ENCODE data around the gene S100P.

The S100P gene

GRCh38 chr4:6709230-6710114 is 15.8 kb downstream of the S100P start, which contains the start of gene MRFAP1L1:
Gene MRFAP1L1 (minus strand): TSS chr4:6709865. CDS start chr4:6709629, 236 bp downstream.
- peak; percentile 91 for TF ChIP-seq MAX (IDR thresholded peaks at IDR 0.05)
- TF ChIP-seq YY1 (IDR thresholded peaks at IDR 0.05; ENCODE audit: low read depth), result peak; percentile 95
- TF ChIP-seq TAF1 (IDR thresholded peaks at IDR 0.05; ENCODE audit: low read depth), result peak; percentile 93
- TF ChIP-seq NFIC (IDR thresholded peaks at IDR 0.05), result peak; percentile 34; the same call in 1 of the 2 replicates
- no peak for TF ChIP-seq RAD21 (IDR thresholded peaks at IDR 0.05; ENCODE audit: low read depth)
- TF ChIP-seq CREB1 (IDR thresholded peaks at IDR 0.05; ENCODE audit: low read depth), result peak; percentile 41
- TF ChIP-seq TEAD4 (IDR thresholded peaks at IDR 0.05), result peak; percentile 52
- peak; percentile 29; the same call in 1 of the 2 replicates for TF ChIP-seq USF1 (IDR thresholded peaks at IDR 0.05)
- peak; percentile 42; the same call in 1 of the 2 replicates for TF ChIP-seq TCF12 (IDR thresholded peaks at IDR 0.05; ENCODE audit: low read depth)
- no peak for TF ChIP-seq CEBPB (IDR thresholded peaks at IDR 0.05)
- 0 out of 2 replicates have a peak, but pooled peaks have one; percentile 19 for TF ChIP-seq REST (IDR thresholded peaks at IDR 0.05; ENCODE audit: low read depth)

GRCh38 chr4:6710282-6710681 is 16.6 kb downstream of the S100P start:
- TF ChIP-seq MAX (IDR thresholded peaks at IDR 0.05), result no peak
- TF ChIP-seq TEAD4 (IDR thresholded peaks at IDR 0.05), result no peak
- TF ChIP-seq CREB1 (IDR thresholded peaks at IDR 0.05; ENCODE audit: low read depth), result no peak
- TF ChIP-seq EP300 (IDR thresholded peaks at IDR 0.05; ENCODE audit: borderline replicate concordance), result no peak
- TF ChIP-seq FOXM1 (IDR thresholded peaks at IDR 0.05; ENCODE audit: borderline replicate concordance, low read depth), result no peak
- TF ChIP-seq USF1 (IDR thresholded peaks at IDR 0.05), result no peak
- no peak for TF ChIP-seq CEBPB (IDR thresholded peaks at IDR 0.05)
- TF ChIP-seq TAF1 (IDR thresholded peaks at IDR 0.05; ENCODE audit: low read depth), result no peak
- TF ChIP-seq TCF12 (IDR thresholded peaks at IDR 0.05; ENCODE audit: low read depth), result no peak
- no peak for TF ChIP-seq EGR1 (IDR thresholded peaks at IDR 0.05)
- no peak for TF ChIP-seq NFIC (IDR thresholded peaks at IDR 0.05)
- TF ChIP-seq YY1 (IDR thresholded peaks at IDR 0.05; ENCODE audit: low read depth), result no peak

GRCh38 chr4:6710996-6711395 is 17.3 kb downstream of the S100P start:
- no peak for TF ChIP-seq TCF12 (IDR thresholded peaks at IDR 0.05; ENCODE audit: low read depth)
- TF ChIP-seq ZBTB7A (IDR thresholded peaks at IDR 0.05; ENCODE audit: low read depth), result no peak
- no peak for TF ChIP-seq YY1 (IDR thresholded peaks at IDR 0.05; ENCODE audit: low read depth)
- no peak for TF ChIP-seq TAF1 (IDR thresholded peaks at IDR 0.05; ENCODE audit: low read depth)
- TF ChIP-seq RAD21 (IDR thresholded peaks at IDR 0.05; ENCODE audit: low read depth), result no peak

- TF ChIP-seq RAD21 (IDR thresholded peaks at IDR 0.05; ENCODE audit: low read depth) (no peak), EGR1 (IDR thresholded peaks at IDR 0.05) (no peak), ZBTB7A (IDR thresholded peaks at IDR 0.05; ENCODE audit: low read depth) (no peak), TCF12 (IDR thresholded peaks at IDR 0.05; ENCODE audit: low read depth) (no peak), MAX (IDR thresholded peaks at IDR 0.05) (no peak)
Measured at GRCh38 chr4:6714954-6715353, 21.3 kb downstream of the S100P start.

- no peak for TF ChIP-seq RAD21 (IDR thresholded peaks at IDR 0.05; ENCODE audit: low read depth)
- no peak for TF ChIP-seq NFIC (IDR thresholded peaks at IDR 0.05)
- TF ChIP-seq EP300 (IDR thresholded peaks at IDR 0.05; ENCODE audit: borderline replicate concordance), result no peak
- no peak for TF ChIP-seq MAX (IDR thresholded peaks at IDR 0.05)
- no peak for TF ChIP-seq YY1 (IDR thresholded peaks at IDR 0.05; ENCODE audit: low read depth)
- no peak for TF ChIP-seq FOXM1 (IDR thresholded peaks at IDR 0.05; ENCODE audit: borderline replicate concordance, low read depth)
- TF ChIP-seq TCF12 (IDR thresholded peaks at IDR 0.05; ENCODE audit: low read depth), result no peak
- TF ChIP-seq CEBPB (IDR thresholded peaks at IDR 0.05), result no peak
Measured at GRCh38 chr4:6715704-6716017, 22.0 kb downstream of the S100P start.

GRCh38 chr4:6716018-6716911 is 22.6 kb downstream of the S100P start, which contains the start of gene BLOC1S4:
Gene BLOC1S4 (plus strand): TSS chr4:6716174. CDS start chr4:6716210, 36 bp downstream.
- TF ChIP-seq REST (IDR thresholded peaks at IDR 0.05; ENCODE audit: low read depth) (peak; percentile 13; the same call in 1 of the 2 replicates), EGR1 (IDR thresholded peaks at IDR 0.05) (peak; percentile 30; the same call in 1 of the 2 replicates), RAD21 (IDR thresholded peaks at IDR 0.05; ENCODE audit: low read depth) (no peak), NFIC (IDR thresholded peaks at IDR 0.05) (no peak), MAX (IDR thresholded peaks at IDR 0.05) (peak; percentile 86), EP300 (IDR thresholded peaks at IDR 0.05; ENCODE audit: borderline replicate concordance) (0 out of 2 replicates have a peak, but pooled peaks have one; percentile 22), USF1 (IDR thresholded peaks at IDR 0.05) (no peak), TCF12 (IDR thresholded peaks at IDR 0.05; ENCODE audit: low read depth) (no peak), YY1 (IDR thresholded peaks at IDR 0.05; ENCODE audit: low read depth) (peak; percentile 47; the same call in 1 of the 2 replicates), TAF1 (IDR thresholded peaks at IDR 0.05; ENCODE audit: low read depth) (peak; percentile 70), FOXM1 (IDR thresholded peaks at IDR 0.05; ENCODE audit: borderline replicate concordance, low read depth) (no peak), ZBTB7A (IDR thresholded peaks at IDR 0.05; ENCODE audit: low read depth) (no peak; the same call in 1 of the 2 replicates)

Measured in Ishikawa (cell line).